Natural killer cell (primary cell): Measurements from ENCODE around the gene EFCAB13. TPM values are rescaled to one million over a fixed set of nuclear protein-coding genes. Genes with fewer than 3 reads are reported as not detected.

ENCODE experiments used
- ATAC-seq, 3 donors: fragments of 150-1000 bp in 2 of 3; fragments of 200-7000 bp in 1 of 3; cut with Tn5 transposase; 1 replicate in 1 of 3; 2 replicates in 2 of 3; pipeline ENCODE4 v1.10.0; 2021; ENCODE audit warnings: mild to moderate bottlenecking in 2 of 3, moderate library complexity in 2 of 3
- DNase-seq, 2 donors: peaks; one replicate each; pipeline versions ENCODE4 v3.0.0 to v3.0.0-alpha.2; 2013 to 2021; ENCODE audit warnings: mixed read lengths in 1 of 2
- H3K27ac ChIP-seq: one replicate; pipeline ENCODE4 v1.5.1; 2013; ENCODE audit warnings: mild to moderate bottlenecking, low read length
- H3K27me3 ChIP-seq: one replicate; pipeline ENCODE4 v1.6.1; 2013; ENCODE audit warnings: low read length; ENCODE audit not compliant: control insufficient read depth, insufficient read depth
- H3K36me3 ChIP-seq: one replicate; pipeline ENCODE4 v1.6.1; 2013; ENCODE audit warnings: low read length; ENCODE audit not compliant: control insufficient read depth, insufficient read depth
- H3K4me1 ChIP-seq: one replicate; pipeline ENCODE4 v1.6.1; 2013; ENCODE audit warnings: low read length; ENCODE audit not compliant: control insufficient read depth, insufficient read depth
- H3K4me3 ChIP-seq: one replicate; pipeline ENCODE4 v1.5.1; 2013; ENCODE audit warnings: low read length
- H3K9me3 ChIP-seq: one replicate; pipeline ENCODE4 v1.6.1; 2013; ENCODE audit warnings: low read length; ENCODE audit not compliant: control insufficient read depth, insufficient read depth
- H3K27ac Mint-ChIP-seq, 2 donors: one replicate each; pipeline ENCODE4 v1.8.0; 2022; ENCODE audit warnings: mild to moderate bottlenecking in 2 of 2, mixed read lengths in 2 of 2, moderate library complexity in 1 of 2
- H3K27me3 Mint-ChIP-seq, 2 donors: one replicate each; pipeline ENCODE4 v1.8.0; 2022; ENCODE audit warnings: low read depth in 2 of 2, mixed read lengths in 2 of 2
- H3K36me3 Mint-ChIP-seq: one replicate; pipeline ENCODE4 v1.8.0; 2022; ENCODE audit warnings: mixed read lengths
- H3K4me1 Mint-ChIP-seq, 2 donors: one replicate each; pipeline ENCODE4 v1.8.0; 2022; ENCODE audit warnings: mixed read lengths in 2 of 2
- H3K4me3 Mint-ChIP-seq: one replicate; pipeline ENCODE4 v1.8.0; 2022; ENCODE audit warnings: mild to moderate bottlenecking, moderate library complexity, mixed read lengths
- H3K9me3 Mint-ChIP-seq, 2 donors: one replicate each; pipeline ENCODE4 v1.8.0; 2022; ENCODE audit warnings: mixed read lengths in 2 of 2
- WGBS: methylation state at CpG from one replicate; pipeline ENCODE4 v1.1.7; 2013; ENCODE audit warnings: missing lambda C conversion rate; ENCODE audit not compliant: insufficient coverage; 5-methylcytosine and 5-hydroxymethylcytosine counted together
- intact Hi-C: fragments of 100-400 bp; cut with micrococcal nuclease; formaldehyde crosslinking; loops from one replicate; pipeline ENCODE4 v1.14.2; 2022
- total RNA-seq, 4 donors: library from RNA; stranded (reverse); fragments of 120-200 nt in 1 of 4; gene quantifications; one replicate each; pipeline versions ENCODE4 v1.2.3 to v1.2.4, GENCODE V29; 2013 to 2022
- TF ChIP-seq, protein P1 (sequence below): fragments of 200-600 bp; IDR thresholded peaks from one replicate; pipeline ENCODE4 v1.8.0; 2022; ENCODE audit warnings: antibody characterized with exemption

EFCAB13 gene
- total RNA-seq, 3 donors from 2014 or later (not counting 1 experiment from before 2014, with no cell fraction given): 2.4 to 11.9 (median 5.8) TPM

DNA sequence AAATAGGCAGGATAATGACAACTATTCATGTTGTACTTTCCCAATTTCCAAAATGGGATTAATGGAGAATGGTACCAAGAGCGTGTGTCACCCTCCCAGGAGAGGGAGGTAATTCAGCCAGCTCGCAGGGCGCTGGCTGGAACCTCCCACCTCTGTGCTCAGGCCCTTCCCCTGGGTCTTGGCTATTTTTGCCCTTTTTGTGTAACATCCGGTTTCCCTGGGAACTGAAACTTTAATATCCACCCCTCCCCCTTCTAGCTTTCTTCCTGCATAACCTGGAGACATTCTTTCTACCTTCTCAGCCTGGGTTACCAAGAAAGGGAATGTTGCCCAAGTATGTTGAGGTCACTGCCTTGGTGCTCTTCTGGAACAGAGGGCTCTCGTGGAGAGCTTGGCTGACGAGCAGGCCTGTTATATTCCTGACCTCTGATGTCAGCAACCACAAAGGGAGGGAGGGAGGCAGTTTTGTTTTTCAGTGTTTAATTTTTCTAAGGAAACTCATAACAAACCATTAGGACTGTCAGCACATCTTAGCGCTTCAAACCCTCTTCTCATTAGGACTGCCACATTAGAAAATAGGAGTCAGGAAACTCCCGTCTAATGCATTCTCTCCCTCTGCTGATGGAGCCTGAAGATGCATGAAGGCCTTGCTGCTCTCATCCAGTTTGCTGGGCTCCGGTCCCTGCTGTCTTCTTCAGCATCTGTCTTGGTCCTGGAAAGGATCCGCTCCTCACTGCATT is 44.5 kb upstream of the EFCAB13 start:
- Mint-ChIP-seq H3K4me1 (peaks cover 0 to 6% of the 10 kb centered on the region in 2 donors), H3K27ac (peak overlapping the region in 1 of 2 donors; percentile 46), H3K4me3 (no peak overlapping the region), H3K27me3 (peaks cover 7 to 11% of the 10 kb centered on the region in 2 donors), H3K36me3 (no peaks in the 10 kb centered on the region), H3K9me3 (no peaks in the 10 kb centered on the region)
- 73% methylated on average over 10 of the region's 10 CpGs for WGBS
- no peaks in the 10 kb centered on the region for H3K27me3 ChIP-seq
- DNase-seq (no peak), ATAC-seq (no peak)
- H3K4me3 ChIP-seq: no peak overlapping the region
- peak overlapping the region; percentile 19 for H3K27ac ChIP-seq
- TF ChIP-seq, protein P1, sequence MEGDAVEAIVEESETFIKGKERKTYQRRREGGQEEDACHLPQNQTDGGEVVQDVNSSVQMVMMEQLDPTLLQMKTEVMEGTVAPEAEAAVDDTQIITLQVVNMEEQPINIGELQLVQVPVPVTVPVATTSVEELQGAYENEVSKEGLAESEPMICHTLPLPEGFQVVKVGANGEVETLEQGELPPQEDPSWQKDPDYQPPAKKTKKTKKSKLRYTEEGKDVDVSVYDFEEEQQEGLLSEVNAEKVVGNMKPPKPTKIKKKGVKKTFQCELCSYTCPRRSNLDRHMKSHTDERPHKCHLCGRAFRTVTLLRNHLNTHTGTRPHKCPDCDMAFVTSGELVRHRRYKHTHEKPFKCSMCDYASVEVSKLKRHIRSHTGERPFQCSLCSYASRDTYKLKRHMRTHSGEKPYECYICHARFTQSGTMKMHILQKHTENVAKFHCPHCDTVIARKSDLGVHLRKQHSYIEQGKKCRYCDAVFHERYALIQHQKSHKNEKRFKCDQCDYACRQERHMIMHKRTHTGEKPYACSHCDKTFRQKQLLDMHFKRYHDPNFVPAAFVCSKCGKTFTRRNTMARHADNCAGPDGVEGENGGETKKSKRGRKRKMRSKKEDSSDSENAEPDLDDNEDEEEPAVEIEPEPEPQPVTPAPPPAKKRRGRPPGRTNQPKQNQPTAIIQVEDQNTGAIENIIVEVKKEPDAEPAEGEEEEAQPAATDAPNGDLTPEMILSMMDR: no peak
- H3K4me1 ChIP-seq: peaks cover 17% of the 10 kb centered on the region
- intact Hi-C loops: no loop called here
- H3K36me3 ChIP-seq: no peaks in the 10 kb centered on the region
- H3K9me3 ChIP-seq: no peaks in the 10 kb centered on the region

DNA sequence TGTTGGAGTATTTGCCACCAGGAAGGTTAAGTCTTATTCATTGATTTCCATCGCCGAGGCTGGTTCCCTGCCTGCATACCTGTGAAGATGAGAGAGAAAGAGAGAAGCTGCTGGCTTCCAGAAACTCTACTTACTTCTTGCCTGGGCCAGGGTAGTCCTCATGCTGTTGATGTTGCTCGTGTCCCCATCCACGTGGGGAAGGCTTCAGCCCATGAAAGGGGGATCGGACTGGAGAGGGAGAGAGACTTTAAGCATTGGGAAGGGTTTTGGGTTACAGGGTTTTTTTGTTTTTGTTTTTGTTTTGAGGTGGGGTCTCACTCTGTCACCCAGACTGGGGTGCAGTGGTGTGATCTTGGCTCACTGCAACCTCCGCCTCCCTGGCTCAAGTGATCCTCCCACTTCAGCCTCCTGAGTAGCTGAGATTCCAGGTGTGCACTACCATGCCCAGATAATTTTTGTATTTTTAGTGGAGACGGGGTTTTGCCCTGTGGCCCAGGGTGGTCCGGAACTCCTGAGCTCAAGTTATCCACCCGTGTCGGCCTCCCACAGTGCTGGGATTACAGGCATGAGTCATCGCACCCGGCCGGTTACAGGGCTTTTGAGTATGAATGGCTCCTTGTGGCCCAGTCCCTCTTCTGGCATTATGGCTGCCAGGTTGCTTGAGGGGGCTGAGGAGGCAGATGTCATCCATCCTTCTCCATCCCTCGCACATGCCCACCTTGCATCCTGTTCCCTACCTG is 43.5 kb upstream of the EFCAB13 start:
- TF ChIP-seq, protein P1: no peak
- Histone ChIP-seq H3K27me3 (no peaks in the 10 kb centered on the region), H3K4me1 (peaks cover 17% of the 10 kb centered on the region), H3K36me3 (no peaks in the 10 kb centered on the region), H3K4me3 (no peak overlapping the region), H3K9me3 (no peaks in the 10 kb centered on the region), H3K27ac (no peak overlapping the region)
- no peaks in the 10 kb centered on the region for H3K9me3 Mint-ChIP-seq
- no peak for DNase-seq
- H3K27ac Mint-ChIP-seq: no peak overlapping the region
- no peaks in the 10 kb centered on the region for H3K36me3 Mint-ChIP-seq
- H3K27me3 Mint-ChIP-seq: peaks cover 1 to 2% of the 10 kb centered on the region in 2 donors
- intact Hi-C loops: no loop called here
- ATAC-seq: no peak
- H3K4me1 Mint-ChIP-seq: peaks cover 0 to 6% of the 10 kb centered on the region in 2 donors
- no peak overlapping the region for H3K4me3 Mint-ChIP-seq
- 90% methylated on average over 14 of the region's 14 CpGs for WGBS

- no peaks in the 10 kb centered on the region for H3K9me3 Mint-ChIP-seq
- Histone ChIP-seq H3K36me3 (no peaks in the 10 kb centered on the region), H3K9me3 (no peaks in the 10 kb centered on the region), H3K27me3 (no peaks in the 10 kb centered on the region), H3K4me3 (no peak overlapping the region), H3K27ac (no peak overlapping the region), H3K4me1 (peaks cover 17% of the 10 kb centered on the region)
- DNase-seq: no peak
- H3K27me3 Mint-ChIP-seq: peaks cover 2 to 5% of the 10 kb centered on the region in 2 donors
- 87% methylated on average over 6 of the region's 6 CpGs for WGBS
- no peak for ATAC-seq
- peaks cover 0 to 6% of the 10 kb centered on the region in 2 donors for H3K4me1 Mint-ChIP-seq
- no peak overlapping the region for H3K4me3 Mint-ChIP-seq
- TF ChIP-seq, protein P1: no peak
- no peaks in the 10 kb centered on the region for H3K36me3 Mint-ChIP-seq
- no peak overlapping the region for H3K27ac Mint-ChIP-seq
- intact Hi-C loops: no loop called here
Measured at GRCh38 chr17:47281216-47281615, 42.5 kb upstream of the EFCAB13 start.
